Measurements from ENCODE around the gene NUBPL. TPM values are rescaled to one million over a fixed set of nuclear protein-coding genes. Genes with fewer than 3 reads are reported as not detected.
"Not testable (repeated sequence)": the region's sequence is repeated elsewhere in the genome, so short reads cannot be mapped to it uniquely, and the experiment has no call there.

The NUBPL gene
- total RNA-seq, 1 donor: 5.4 TPM

GRCh38 chr14:31792726-31793125, 231.5 kb downstream of the NUBPL start:
- DNase-seq (ENCODE audit: low read depth in 2 of 3, low spot score in 2 of 3): no peak

- not testable (repeated sequence) for DNase-seq (ENCODE audit: low read depth in 2 of 3, low spot score in 2 of 3)
Measured at GRCh38 chr14:31797946-31798345, 236.7 kb downstream of the NUBPL start.

GRCh38 chr14:31802838-31803237, 241.6 kb downstream of the NUBPL start:
- no peak for DNase-seq (ENCODE audit: low read depth in 2 of 3, low spot score in 2 of 3)

- DNase-seq (ENCODE audit: low read depth in 2 of 3, low spot score in 2 of 3): no peak
Measured at GRCh38 chr14:31806249-31806648, 245.0 kb downstream of the NUBPL start.

GRCh38 chr14:31811693-31812628, 250.8 kb downstream of the NUBPL start:
- DNase-seq (ENCODE audit: low read depth in 2 of 3, low spot score in 2 of 3): not testable (repeated sequence)

- not testable (repeated sequence) for DNase-seq (ENCODE audit: low read depth in 2 of 3, low spot score in 2 of 3)
Measured at GRCh38 chr14:31813724-31814490, 252.7 kb downstream of the NUBPL start.

GRCh38 chr14:31819281-31819680, 258.1 kb downstream of the NUBPL start:
- DNase-seq (ENCODE audit: low read depth in 2 of 3, low spot score in 2 of 3): no peak

GRCh38 chr14:31825459-31825858, 264.3 kb downstream of the NUBPL start:
- no peak for DNase-seq (ENCODE audit: low read depth in 2 of 3, low spot score in 2 of 3)

- no peak for DNase-seq (ENCODE audit: low read depth in 2 of 3, low spot score in 2 of 3)
Measured at GRCh38 chr14:31827325-31827724, 266.1 kb downstream of the NUBPL start.

GRCh38 chr14:31828946-31829868, 268.0 kb downstream of the NUBPL start:
- DNase-seq (ENCODE audit: low read depth in 2 of 3, low spot score in 2 of 3): no peak

GRCh38 chr14:31834616-31835015, 273.4 kb downstream of the NUBPL start:
- DNase-seq (ENCODE audit: low read depth in 2 of 3, low spot score in 2 of 3): no peak

- DNase-seq (ENCODE audit: low read depth in 2 of 3, low spot score in 2 of 3): no peak
Measured at GRCh38 chr14:31835049-31835448, 273.8 kb downstream of the NUBPL start.

GRCh38 chr14:31837031-31837430, 275.8 kb downstream of the NUBPL start:
- no peak for DNase-seq (ENCODE audit: low read depth in 2 of 3, low spot score in 2 of 3)

GRCh38 chr14:31842899-31843298, 281.7 kb downstream of the NUBPL start:
- DNase-seq (ENCODE audit: low read depth in 2 of 3, low spot score in 2 of 3): no peak

- no peak for DNase-seq (ENCODE audit: low read depth in 2 of 3, low spot score in 2 of 3)
Measured at GRCh38 chr14:31843361-31844091, 282.3 kb downstream of the NUBPL start.

- DNase-seq (ENCODE audit: low read depth in 2 of 3, low spot score in 2 of 3): no peak
Measured at GRCh38 chr14:31854508-31855075, 293.4 kb downstream of the NUBPL start.

GRCh38 chr14:31855262-31855661, 294.1 kb downstream of the NUBPL start:
- DNase-seq (ENCODE audit: low read depth in 2 of 3, low spot score in 2 of 3): no peak

- not testable (repeated sequence) for DNase-seq (ENCODE audit: low read depth in 2 of 3, low spot score in 2 of 3)
Measured at GRCh38 chr14:31856003-31856402, 294.8 kb downstream of the NUBPL start.

- no peak for DNase-seq (ENCODE audit: low read depth in 2 of 3, low spot score in 2 of 3)
Measured at GRCh38 chr14:31858868-31859267, 297.7 kb downstream of the NUBPL start.

All from hematopoietic multipotent progenitor cell (in vitro differentiated cells).